ENCODE data around the gene SOS2. TPM values are rescaled to one million over a fixed set of nuclear protein-coding genes. Genes with fewer than 3 reads are reported as not detected.
A peak's percentile ranks its signal among the peaks of the same experiment; 100 is the strongest.

The SOS2 gene
- total RNA-seq, 1 donor from 2014 or later, result 34.8 TPM

DNA sequence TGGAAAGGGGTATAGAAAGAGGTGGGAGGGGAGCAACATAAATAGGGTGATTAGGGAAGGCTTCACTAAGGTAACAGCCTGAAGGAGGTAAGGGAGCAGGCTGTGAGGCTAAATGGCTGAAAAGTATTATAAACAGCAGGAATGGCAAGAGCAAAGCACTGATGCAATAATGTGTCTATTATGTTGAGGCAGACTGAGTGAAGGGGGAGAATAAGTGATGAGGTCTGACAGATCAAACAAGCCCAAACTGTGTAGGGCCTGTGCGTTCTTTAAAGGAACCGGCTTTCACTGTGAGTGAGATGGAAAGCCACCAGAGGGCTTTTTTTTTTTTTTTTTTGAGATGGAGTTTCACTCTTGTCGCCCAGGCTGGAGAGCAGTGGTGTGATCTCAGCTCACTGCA lies 108.3 kb downstream of the SOS2 start:
- intact Hi-C loops (cut with DNase I), result no loop called here

DNA sequence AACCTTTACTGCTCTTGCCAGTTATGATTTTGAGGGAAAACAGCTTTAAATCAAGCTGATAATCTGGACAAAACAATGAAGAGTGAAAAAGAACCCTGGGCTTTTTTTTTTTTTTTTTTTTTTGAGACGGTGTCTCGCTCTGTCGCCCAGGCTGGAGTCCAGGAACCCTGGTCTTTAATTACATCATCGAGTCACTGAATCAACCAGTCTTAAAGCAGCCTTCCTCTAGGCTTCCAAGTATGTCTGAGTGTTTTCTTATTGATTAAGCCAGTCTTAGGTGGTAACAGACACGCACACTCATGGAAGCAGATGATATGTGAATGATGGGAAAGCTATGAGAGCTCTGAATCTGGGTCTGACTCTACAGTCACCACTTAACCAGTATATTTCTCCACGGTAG lies 109.1 kb downstream of the SOS2 start:
- no peak for DNase-seq (ENCODE audit: low spot score)
- intact Hi-C loops (cut with DNase I), result no loop called here

More for the DNA sequence above, 108.3 kb downstream of the SOS2 start:
- no peak for DNase-seq (ENCODE audit: low spot score)

DNA sequence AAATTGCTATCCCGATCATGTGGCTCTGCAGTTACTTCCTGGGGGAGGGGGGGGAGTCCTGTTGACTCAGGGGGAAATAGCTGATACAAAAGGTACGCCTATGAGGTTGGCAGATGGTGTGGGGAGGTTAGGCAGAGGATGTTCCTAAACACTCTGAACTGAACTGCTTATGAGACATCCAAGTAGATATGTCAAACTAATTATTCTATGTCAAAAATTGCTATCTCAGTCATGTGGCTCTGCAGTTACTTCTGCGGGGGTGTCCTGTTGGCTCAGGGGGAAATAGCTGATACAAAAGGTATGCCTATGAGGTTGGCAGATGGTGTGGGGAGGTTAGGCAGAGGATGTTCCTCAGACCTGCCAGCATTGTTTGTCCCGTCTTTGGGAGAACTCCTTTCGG lies 109.9 kb downstream of the SOS2 start:
- DNase-seq (ENCODE audit: low spot score), result no peak
- intact Hi-C loops (cut with DNase I), result no loop called here

DNA sequence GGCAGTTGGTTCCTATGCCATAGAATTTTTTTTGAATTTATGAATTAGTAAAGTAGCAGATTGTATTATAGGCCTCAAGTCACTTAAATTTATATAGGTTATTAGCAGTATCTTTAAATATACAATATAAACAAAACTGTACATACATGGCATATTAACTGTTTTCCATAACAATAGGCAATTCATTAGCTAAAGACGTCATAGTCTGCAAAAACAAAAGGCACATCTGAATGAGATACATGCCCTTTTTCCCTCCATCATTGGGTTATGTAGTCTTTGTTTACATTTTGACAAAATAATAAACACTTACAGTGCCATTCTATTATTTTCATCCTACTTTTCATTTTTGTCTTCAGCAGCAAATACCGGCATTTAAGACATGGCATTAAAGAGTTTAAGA lies 113.9 kb downstream of the SOS2 start:
- intact Hi-C loops (cut with DNase I), result loop anchor here (2.0 kb wide), 1 partner anchor 113 kb away; the partner anchor contains the start of gene SOS2
- DNase-seq (ENCODE audit: low spot score), result no peak

DNA sequence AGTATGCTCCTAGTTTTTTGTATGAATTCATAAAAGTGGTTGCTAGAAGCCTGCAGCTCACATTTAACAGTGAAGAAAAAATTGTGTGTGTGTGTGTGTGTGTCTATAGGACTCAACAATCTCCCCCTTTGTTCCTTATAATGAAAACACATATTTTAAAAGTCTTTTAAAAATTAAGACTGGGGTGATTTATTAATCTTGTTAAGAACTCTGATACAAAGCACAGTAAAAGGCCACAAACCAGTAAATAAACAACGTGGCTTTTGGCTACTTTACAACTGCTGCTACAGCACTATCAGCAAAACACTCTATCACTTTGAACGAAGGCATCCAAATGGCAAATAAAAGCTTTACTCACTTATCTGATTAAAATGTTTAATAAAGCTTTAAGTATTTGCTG lies 114.4 kb downstream of the SOS2 start:
- intact Hi-C loops (cut with DNase I), result loop anchor here (2.0 kb wide), 1 partner anchor 114 kb away; the partner anchor contains the start of gene SOS2
- no peak for DNase-seq (ENCODE audit: low spot score)

DNA sequence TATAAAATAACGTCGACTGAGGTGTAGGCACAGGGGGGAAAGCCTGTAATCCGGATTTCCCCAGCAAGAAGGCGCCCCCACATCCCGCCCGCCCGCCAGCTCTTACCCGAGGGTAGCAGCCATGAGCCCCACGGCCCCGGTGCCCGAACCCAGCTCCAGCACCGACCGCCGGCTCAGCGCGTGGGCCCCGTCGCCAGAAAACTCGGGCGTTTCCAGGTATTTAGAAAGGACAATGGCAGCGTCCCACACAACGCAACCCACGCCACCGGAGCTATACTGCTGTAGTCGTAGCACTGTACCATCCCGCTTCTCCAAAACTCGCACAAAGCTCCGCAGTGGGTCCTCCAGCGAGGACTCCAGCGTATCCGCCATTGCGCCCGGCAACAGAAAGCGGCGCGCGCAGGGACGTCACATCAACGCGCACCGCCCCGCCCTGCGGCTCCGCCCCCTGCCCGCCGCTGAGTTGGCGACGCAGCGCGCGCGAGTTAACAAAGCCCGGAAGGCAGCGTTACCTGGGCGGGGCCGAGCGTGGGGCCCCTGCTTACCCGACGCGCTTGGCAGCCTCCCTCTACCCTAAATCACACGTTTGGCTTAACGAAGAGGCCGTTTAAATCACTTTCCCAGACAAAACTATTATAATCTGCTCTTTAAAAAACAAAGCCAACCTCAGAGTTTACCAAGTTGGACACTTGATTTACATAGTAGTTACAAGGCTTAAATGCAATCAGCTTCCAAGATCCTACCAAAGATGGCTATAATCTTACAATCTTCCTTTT lies 115.0 kb downstream of the SOS2 start, which contains the start of gene VCPKMT:
TSS of gene VCPKMT (minus strand) at position 392 of the 776 bp plus-strand sequence. CDS start at position 372, 20 bp downstream.
- peak; percentile 97 for DNase-seq (ENCODE audit: low spot score)
- intact Hi-C loops (cut with DNase I), result loop anchor here (2.0 kb wide), 1 partner anchor 114 kb away; the partner anchor contains the start of gene SOS2

DNA sequence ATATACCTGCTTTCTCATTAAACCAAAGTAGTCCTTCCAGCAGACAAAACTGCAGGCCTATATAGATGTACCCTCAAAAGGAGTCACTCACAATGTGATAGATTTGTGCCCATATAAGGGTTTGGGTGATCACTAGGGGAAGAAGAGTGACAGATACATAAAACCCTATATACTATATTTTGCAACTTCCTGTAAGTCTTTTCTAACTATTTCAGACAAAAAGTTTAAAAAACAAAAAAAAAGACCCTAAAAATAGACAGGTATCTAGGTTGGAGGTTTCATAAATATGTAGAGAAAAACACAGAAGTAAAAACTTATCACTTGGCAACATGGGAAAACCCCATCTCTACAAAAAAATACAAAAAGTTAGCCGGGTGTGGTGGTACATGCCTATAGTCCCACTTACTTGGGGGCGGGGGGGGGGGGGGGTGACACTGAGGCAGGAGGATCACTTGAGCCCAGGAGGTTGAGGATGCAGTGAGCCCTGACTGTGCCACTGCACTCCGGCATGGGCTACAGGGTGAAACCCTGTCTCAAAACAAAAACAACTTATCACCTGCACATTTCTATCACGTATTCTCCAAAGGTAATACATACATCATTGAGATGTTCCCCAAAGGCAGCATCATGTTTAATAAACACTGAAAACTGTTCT lies 117.9 kb downstream of the SOS2 start:
- intact Hi-C loops (cut with DNase I), result no loop called here
- no peak for DNase-seq (ENCODE audit: low spot score)

DNA sequence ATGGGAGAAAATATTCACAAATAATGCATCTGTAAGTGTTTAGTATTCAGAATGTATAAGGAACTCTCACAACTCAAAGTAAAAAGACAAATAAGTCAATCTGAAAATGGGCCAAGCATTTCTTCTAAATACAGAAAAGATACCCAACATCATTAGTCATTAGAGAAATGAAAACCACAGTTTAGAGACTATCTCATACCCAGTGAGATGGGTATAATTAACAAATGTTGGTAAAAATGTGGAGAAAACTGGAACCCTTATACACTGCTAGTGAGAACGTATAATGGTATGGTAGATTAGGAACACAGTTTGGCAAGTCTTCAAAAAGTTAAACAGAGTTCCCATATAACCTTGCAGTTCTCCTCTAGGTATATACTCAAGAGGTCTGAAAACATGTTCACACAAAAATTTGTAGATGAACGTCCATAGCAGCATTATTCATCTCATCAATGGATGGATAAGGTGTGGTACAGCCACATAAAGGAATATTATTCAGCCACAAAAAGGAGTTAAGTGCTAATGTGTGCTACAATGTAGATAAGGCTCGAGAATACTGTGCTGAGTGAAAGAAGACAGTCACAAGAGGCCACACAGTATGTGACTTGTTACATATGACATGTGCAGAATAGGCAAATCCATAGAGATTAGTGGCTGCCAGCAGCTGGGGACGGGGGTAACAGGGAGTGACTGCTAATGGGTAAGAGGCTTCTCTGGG lies 120.9 kb downstream of the SOS2 start:
- intact Hi-C loops (cut with DNase I), result no loop called here
- no peak for DNase-seq (ENCODE audit: low spot score)

DNA sequence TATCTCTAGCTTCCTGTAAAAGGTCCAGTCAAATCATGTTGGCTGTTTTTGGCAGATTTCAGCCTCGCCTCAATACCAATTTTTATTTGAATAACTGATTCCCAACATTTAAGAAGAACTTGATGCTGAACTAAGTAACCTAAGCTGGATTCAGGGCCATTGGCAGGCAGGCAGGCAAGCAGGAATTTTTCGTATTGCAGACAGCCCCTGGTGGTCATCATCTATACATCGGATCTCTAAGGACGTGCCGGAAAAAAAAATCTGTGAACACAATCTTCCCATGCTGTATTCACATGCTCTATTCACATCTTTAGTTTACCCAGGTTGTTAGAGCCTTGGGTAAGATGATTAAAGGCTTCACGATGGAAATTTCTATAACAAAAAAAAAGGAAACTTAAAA lies 122.0 kb downstream of the SOS2 start:
- DNase-seq (ENCODE audit: low spot score), result no peak
- intact Hi-C loops (cut with DNase I), result loop anchor here (5.0 kb wide), 2 partner anchors 217 to 242 kb away; partner anchors contain the start of gene ARF6

DNA sequence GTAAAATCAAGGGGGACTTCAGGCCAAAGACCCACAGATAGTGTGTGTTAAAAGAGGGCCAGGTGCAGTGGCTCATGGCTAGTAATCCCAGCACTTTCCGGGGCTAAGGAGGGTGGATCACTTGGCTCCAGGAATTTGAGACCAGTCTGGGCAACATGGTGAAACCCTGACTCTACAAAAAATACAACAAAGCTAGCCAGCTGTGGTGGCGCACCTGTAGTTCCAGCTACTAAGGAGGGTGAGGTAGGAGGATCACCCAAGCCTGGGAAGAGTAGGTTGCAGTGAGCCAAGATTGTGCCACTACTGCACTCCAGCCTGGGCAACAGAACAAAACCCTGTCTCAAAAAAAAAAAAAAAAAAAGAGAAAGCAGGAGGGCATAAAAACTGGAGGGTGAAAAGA lies 123.5 kb downstream of the SOS2 start:
- intact Hi-C loops (cut with DNase I), result loop anchor here (5.0 kb wide), 2 partner anchors 216 to 241 kb away; partner anchors contain the start of gene ARF6
- no peak for DNase-seq (ENCODE audit: low spot score)

DNA sequence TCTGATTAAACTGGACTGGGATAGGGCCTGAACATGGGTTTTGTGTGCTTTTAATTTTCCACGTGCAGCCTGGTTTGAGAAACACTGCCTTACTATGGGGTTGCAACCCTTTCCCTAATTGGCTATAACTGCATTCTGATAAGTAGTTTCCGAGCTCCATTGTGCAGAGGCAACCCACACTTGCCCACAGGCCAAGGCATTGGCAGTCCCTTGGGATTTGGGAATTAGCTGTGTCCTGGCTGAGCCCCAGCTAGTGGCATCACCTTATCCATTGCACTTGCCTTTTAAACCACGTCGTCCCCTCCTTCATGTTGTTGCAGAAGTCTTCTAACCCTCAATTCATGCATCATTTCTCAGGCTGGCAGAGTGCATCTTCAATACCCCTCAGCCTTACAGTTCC lies 125.2 kb downstream of the SOS2 start:
- intact Hi-C loops (cut with DNase I), result loop anchor here (5.0 kb wide), 2 partner anchors 214 to 239 kb away; partner anchors contain the start of gene ARF6
- no peak for DNase-seq (ENCODE audit: low spot score)

DNA sequence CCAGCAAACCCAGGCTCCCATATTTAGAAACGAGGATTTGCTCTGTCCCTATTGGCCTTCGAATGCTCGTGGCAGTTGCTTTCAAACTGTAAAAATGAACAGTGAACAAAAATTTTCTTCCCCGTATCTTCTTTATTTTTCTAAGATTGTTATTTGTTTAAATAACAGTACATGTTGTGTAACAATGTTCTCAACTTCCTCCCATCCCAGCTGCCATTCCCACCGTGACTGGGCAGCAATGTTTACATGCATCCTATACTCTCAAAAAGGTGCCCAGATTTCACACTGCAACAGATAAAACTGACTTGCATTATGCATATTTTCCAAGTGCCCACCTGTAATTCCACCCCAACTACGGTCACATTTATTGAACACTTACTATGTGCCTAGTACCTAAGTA lies 127.8 kb downstream of the SOS2 start:
- intact Hi-C loops (cut with DNase I), result loop anchor here (5.0 kb wide), 2 partner anchors 101 to 221 kb away; no protein-coding TSS in a partner anchor
- DNase-seq (ENCODE audit: low spot score), result no peak

DNA sequence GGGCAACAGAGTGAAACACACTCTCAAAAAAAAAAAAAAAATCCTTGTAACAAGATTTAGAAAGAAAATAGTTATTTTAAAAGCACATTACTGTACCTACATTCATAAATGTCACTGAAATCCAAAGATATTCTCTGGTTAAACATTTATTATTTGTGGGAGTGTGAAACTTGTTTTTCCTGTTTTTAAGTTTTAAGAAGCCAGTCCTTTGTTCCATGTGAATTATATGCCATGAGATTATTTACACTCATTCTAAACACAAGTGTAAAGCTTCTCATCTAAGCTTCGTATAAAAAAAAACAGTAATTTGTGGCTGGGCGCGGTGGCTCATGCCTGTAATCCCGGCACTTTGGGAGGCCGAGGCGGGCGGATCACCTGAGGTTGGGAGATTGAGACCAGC lies 130.0 kb downstream of the SOS2 start:
- DNase-seq (ENCODE audit: low spot score), result no peak
- intact Hi-C loops (cut with DNase I), result loop anchor here (5.0 kb wide), 2 partner anchors 99 to 219 kb away; no protein-coding TSS in a partner anchor

DNA sequence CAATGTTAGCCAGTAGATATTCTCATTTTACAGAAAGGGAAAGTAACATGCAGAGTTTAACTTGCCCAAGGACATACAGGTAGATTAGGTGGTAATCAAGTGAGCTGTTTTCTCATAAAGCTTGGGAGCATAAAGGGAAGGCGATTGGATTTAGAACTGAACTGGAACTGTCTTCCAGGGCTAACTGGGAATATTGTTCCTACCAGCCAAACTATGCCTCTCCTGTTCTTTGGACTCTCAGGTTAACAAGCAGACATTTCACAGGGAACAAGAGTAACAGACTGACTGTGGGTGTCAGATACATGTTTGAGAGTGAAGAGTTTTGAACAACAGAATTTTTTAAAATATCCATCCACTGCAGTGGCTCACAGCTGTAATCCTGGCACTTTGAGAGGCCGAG lies 130.6 kb downstream of the SOS2 start:
- no peak for DNase-seq (ENCODE audit: low spot score)
- intact Hi-C loops (cut with DNase I), result loop anchor here (5.0 kb wide), 2 partner anchors 99 to 219 kb away; no protein-coding TSS in a partner anchor

DNA sequence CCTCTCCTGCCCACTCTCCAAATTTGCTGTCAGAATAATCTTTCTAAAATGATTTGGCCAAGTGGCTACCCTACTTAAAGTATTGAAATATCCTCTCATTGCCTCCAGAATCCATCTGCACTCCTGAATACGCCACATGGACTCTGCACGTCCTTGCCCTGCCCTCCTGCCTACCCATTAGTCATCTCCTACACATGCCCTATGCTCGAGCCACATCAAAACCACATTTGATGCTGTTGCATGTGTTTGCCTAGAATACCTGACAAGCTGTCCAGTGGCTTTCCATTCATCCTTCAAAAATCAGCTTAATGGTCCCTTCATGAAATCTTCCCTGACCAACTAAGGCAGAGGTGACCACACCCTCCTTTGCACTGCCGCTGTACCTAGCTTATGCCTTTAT lies 132.0 kb downstream of the SOS2 start:
- DNase-seq (ENCODE audit: low spot score), result no peak
- intact Hi-C loops (cut with DNase I), result no loop called here

DNA sequence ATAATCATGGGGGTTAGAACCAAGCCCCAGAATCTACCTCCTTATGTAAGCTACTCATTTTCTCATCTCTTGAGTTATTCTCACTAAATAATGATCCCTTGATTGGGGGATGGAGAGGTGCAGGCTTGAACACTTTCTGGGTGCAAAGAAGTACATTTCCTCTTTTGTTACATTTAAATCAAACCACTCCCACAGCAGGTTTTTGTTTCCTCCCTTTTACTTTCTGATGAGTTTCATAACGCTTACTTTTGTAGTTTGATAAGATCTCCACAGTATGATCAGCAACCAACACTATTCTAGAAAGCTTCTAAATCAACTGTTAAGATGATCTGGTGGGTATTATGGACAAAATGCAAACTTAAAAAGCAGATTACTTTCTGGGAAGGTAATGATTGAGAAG lies 135.5 kb downstream of the SOS2 start:
- no peak for DNase-seq (ENCODE audit: low spot score)
- intact Hi-C loops (cut with DNase I), result no loop called here

DNA sequence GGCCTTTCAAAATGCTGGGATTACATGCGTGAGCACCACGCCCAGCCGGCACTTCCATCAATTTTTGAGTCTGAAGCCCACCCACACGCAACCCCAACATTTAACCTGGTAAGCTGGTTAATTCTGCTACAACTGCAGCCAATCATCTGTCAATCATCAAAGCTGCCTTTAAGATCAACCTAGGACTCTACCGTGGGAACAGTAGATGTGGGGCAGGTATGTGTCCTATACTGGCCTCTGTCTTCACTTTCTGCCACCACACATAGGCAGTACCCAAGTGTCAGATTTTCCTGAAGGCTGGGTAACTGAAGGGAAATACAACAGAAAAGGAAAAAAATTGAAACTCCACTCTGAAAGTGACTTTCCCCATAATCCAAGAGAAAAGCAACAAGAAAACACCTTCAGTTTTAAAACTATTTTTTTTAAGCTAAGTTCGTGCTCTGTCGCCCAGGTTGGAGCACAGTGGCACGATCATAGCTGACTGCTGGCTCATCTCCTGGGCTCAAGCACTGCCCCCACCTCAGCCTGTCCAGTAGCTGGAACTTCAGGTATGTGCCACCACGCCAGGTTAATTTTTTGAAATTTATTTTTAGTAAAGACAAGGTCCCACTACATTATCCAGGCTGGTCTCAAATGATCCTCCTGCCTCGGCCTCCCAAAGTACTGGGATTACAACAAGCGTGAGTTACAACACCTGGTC lies 137.2 kb downstream of the SOS2 start:
- intact Hi-C loops (cut with DNase I), result no loop called here
- DNase-seq (ENCODE audit: low spot score), result no peak

DNA sequence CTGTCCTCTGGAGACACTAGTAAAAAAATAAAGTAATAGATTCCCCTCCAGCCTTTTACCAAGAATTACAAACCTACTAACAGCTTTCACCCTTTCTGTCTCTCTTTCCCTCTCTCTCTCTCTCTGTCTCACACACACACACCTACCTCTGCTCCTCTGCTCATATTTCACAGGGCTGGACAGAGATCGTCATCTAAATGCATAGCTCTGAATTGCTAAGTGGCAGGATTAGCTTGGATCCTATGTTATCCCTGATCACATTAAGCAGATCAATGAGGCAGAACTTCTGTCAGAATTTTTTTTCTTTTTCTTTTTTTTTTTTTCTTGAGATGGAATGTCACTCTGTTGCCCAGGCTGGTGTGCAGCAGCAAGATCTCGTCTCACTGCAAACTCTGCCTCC lies 137.9 kb downstream of the SOS2 start:
- no peak for DNase-seq (ENCODE audit: low spot score)
- intact Hi-C loops (cut with DNase I), result no loop called here

DNA sequence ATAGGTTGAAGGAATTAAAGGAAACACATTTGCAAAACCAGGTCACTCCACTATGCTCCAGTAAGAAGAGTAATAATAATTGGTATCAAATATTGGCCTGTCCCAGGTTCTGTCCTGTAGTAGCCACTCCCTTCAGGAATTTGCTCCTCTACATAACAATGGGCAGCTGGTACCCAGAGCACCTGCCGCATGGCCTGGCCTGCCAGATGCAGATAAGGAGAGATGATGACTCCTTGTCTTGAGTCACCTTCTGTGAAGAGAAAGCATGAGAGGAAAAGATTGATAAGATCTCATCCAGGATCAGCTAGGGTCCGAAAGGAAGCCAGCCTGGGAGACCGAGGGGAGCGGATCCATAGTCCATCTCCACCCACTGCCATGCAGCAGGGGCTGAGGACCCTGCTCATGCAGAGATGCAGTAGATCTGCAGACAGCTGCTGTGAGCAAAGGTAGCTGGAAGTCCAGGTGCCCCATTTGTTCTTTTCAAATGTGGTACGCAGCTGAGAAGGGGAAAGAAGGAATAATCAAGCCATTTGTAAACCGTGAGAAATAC lies 139.3 kb downstream of the SOS2 start:
- intact Hi-C loops (cut with DNase I), result no loop called here
- DNase-seq (ENCODE audit: low spot score), result no peak

All from cardiac septum (tissue), 1 donor.